Measurements from ENCODE around the gene GNE. TPM values are rescaled to one million over a fixed set of nuclear protein-coding genes. Genes with fewer than 3 reads are reported as not detected.
A peak's percentile ranks its signal among the peaks of the same experiment; 100 is the strongest.

The GNE gene
- total and polyA plus RNA-seq, 2 of the 13 experiments (the other 11 are each of a cell fraction or from before 2014, with no cell fraction given) = 16.1 to 24.1 TPM

GRCh38 chr9:36207546-36208012, 50.7 kb downstream of the GNE start (continued):
- peak; percentile 61; the same call in 1 of the 2 replicates for TF ChIP-seq ZNF766 (CRISPR knock-in tag; IDR thresholded peaks at IDR 0.05; ENCODE audit: borderline replicate concordance)
- no peak for TF ChIP-seq ZNF329 (CRISPR knock-in tag; IDR thresholded peaks at IDR 0.05; ENCODE audit: low read depth)
- TF ChIP-seq EP300 (IDR thresholded peaks at IDR 0.05; ENCODE audit: low read depth in 2 of 2, low read length in 2 of 2) = peak in 1 of 2 experiments; percentile 65; a peak in 1 of 4 replicates
- TF ChIP-seq EP300 (CRISPR knock-in tag; IDR thresholded peaks at IDR 0.05; ENCODE audit: borderline replicate concordance) = no peak; the same call in 1 of the 2 replicates
- no peak for TF ChIP-seq ZBTB49 (CRISPR knock-in tag; IDR thresholded peaks at IDR 0.05; ENCODE audit: borderline replicate concordance)
- no peak for TF ChIP-seq FLYWCH1 (CRISPR knock-in tag; IDR thresholded peaks at IDR 0.05)
- no peak for TF ChIP-seq SRF (IDR thresholded peaks at IDR 0.05; ENCODE audit: low read depth, low read length)
- TF ChIP-seq RXRA (CRISPR knock-in tag; IDR thresholded peaks at IDR 0.05) = peak; percentile 20; the same call in 1 of the 2 replicates
- TF ChIP-seq TBX2 (CRISPR knock-in tag; IDR thresholded peaks at IDR 0.05; ENCODE audit: borderline replicate concordance) = 0 out of 2 replicates have a peak, but pooled peaks have one; percentile 11
- peak; percentile 50 for TF ChIP-seq CREM (IDR thresholded peaks at IDR 0.05)
- TF ChIP-seq CREM (CRISPR knock-in tag; IDR thresholded peaks at IDR 0.05) = no peak
- TF ChIP-seq PAXIP1 (CRISPR knock-in tag; conservative IDR thresholded peaks at IDR 0.05) = peak; percentile 77
- TF ChIP-seq HMG20B (CRISPR knock-in tag; conservative IDR thresholded peaks at IDR 0.05) = 0 out of 2 replicates have a peak, but pooled peaks have one; percentile 20
- TF ChIP-seq ZBTB1 (CRISPR knock-in tag; IDR thresholded peaks at IDR 0.05; ENCODE audit: borderline replicate concordance) = no peak
- no peak for TF ChIP-seq MIER3 (CRISPR knock-in tag; IDR thresholded peaks at IDR 0.05; ENCODE audit: borderline replicate concordance)
- no peak for TF ChIP-seq SRSF1 (optimal IDR thresholded peaks at IDR 0.05; ENCODE audit: low read depth, low read length)
- TF ChIP-seq ARID5B (CRISPR knock-in tag; IDR thresholded peaks at IDR 0.05) = peak; percentile 76
- TF ChIP-seq PHF21A (CRISPR knock-in tag; IDR thresholded peaks at IDR 0.05) = peak; percentile 61; the same call in 1 of the 2 replicates
- peak; percentile 56; the same call in 1 of the 2 replicates for TF ChIP-seq SIX1 (CRISPR knock-in tag; IDR thresholded peaks at IDR 0.05; ENCODE audit: borderline replicate concordance)
- peak; percentile 43; the same call in 1 of the 2 replicates for TF ChIP-seq NR2F6 (IDR thresholded peaks at IDR 0.05)
- no peak for TF ChIP-seq NR2F6 (CRISPR knock-in tag; IDR thresholded peaks at IDR 0.05)
- peak; percentile 83 for TF ChIP-seq NFE2L2 (IDR thresholded peaks at IDR 0.05; ENCODE audit: low read length)
- TF ChIP-seq GFI1 (CRISPR knock-in tag; IDR thresholded peaks at IDR 0.05; ENCODE audit: borderline replicate concordance) = peak; percentile 69; the same call in 1 of the 2 replicates
